Dedifferentiated amniotic fluid mesenchymal stem cell (primary cell): ENCODE data around the gene TYMS.
A peak's percentile ranks its signal among the peaks of the same experiment; 100 is the strongest.
"Not testable (repeated sequence)": the region's sequence is repeated elsewhere in the genome, so short reads cannot be mapped to it uniquely, and the experiment has no call there.

Experiments
- DNase-seq: peaks from one replicate; pipeline ENCODE4 v3.0.0-alpha.2; 2016; ENCODE audit errors: extremely low spot score

TYMS gene

GRCh38 chr18:677145-677544 is 19.7 kb downstream of the TYMS start:
- no peak for DNase-seq

GRCh38 chr18:677951-678381 is 20.5 kb downstream of the TYMS start:
- no peak for DNase-seq

GRCh38 chr18:678482-679182 is 21.2 kb downstream of the TYMS start:
- DNase-seq, result no peak

- DNase-seq, result no peak
Observed at GRCh38 chr18:679516-679915, 22.1 kb downstream of the TYMS start.

- no peak for DNase-seq
Observed at GRCh38 chr18:680392-680791, 22.9 kb downstream of the TYMS start.

- DNase-seq, result no peak
Observed at GRCh38 chr18:681985-682384, 24.5 kb downstream of the TYMS start.

GRCh38 chr18:682416-682815 is 25.0 kb downstream of the TYMS start:
- DNase-seq, result not testable (repeated sequence)

GRCh38 chr18:682833-683232 is 25.4 kb downstream of the TYMS start:
- DNase-seq, result no peak

GRCh38 chr18:683531-683930 is 26.1 kb downstream of the TYMS start:
- DNase-seq, result no peak

- no peak for DNase-seq
Observed at GRCh38 chr18:685438-685837, 28.0 kb downstream of the TYMS start.

- DNase-seq, result no peak
Observed at GRCh38 chr18:686339-687111, 29.1 kb downstream of the TYMS start.

- no peak for DNase-seq
Observed at GRCh38 chr18:688323-688722, 30.9 kb downstream of the TYMS start.

- DNase-seq, result no peak
Observed at GRCh38 chr18:692824-693223, 35.4 kb downstream of the TYMS start.

GRCh38 chr18:693466-694187 is 36.2 kb downstream of the TYMS start:
- no peak for DNase-seq

- no peak for DNase-seq
Observed at GRCh38 chr18:697012-697411, 39.6 kb downstream of the TYMS start.

- no peak for DNase-seq
Observed at GRCh38 chr18:697800-698199, 40.3 kb downstream of the TYMS start.

- DNase-seq, result peak; percentile 14
Observed at GRCh38 chr18:703213-703967, 45.9 kb downstream of the TYMS start.

GRCh38 chr18:706405-706804 is 49.0 kb downstream of the TYMS start:
- DNase-seq, result no peak

GRCh38 chr18:708096-708495 is 50.6 kb downstream of the TYMS start:
- no peak for DNase-seq

- DNase-seq, result no peak
Observed at GRCh38 chr18:709771-710170, 52.3 kb downstream of the TYMS start.

- no peak for DNase-seq
Observed at GRCh38 chr18:710418-711300, 53.2 kb downstream of the TYMS start.
